Measurements from ENCODE around the gene PARP16. TPM values are rescaled to one million over a fixed set of nuclear protein-coding genes. Genes with fewer than 3 reads are reported as not detected.

Gene PARP16
- total and polyA plus RNA-seq, 2 experiments from 2014 or later, result 3.6 to 4.1 TPM

DNA sequence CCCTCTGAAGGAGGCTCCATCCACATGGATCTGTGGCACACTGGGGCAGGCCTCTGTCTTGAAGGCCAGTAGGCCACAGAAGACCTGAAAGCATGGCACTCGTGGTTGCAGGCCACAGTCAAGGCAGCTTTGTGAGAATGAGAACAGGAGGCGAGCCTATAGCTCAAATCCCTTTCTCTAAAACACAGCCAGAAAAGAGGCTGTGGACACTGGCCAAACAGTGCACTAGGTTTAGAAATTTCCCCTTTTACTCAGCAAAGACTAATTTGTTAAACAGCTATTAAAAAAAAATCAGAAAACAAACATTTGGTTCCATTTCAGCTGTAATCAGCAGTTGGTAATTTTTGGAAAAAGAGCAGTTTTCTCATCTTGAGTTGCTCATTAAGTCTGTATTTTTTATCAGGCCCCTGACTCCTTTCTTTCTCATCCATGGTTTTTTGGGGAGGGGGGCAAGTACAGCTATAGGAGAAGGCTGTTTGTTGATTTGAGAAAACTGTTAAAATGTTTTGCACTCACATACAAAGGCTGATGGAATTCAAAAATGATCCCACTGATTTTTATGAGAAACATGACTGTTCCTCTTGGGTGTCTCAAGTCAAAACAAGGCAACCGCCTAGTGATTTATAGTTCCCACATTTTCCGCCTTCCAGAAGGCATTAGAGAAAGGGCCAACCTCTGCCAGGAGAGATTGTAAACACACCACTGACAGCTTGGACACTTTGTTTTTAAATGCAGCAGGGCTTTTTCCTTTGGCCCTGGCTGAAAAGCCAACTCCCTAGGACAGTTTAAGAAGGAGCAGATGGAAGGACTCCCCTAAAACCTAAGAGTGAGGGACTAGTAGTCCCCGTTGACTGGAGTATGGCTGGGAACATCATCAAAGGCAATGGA lies 28.1 kb downstream of the PARP16 start:
- H4K20me1 ChIP-seq (replicated peaks; ENCODE audit: insufficient read depth), result no peaks in the 10 kb centered on the region
- no peaks in the 10 kb centered on the region for H3K36me3 ChIP-seq (ENCODE audit: insufficient read depth)
- no peak for TF ChIP-seq JUNB (IDR thresholded peaks at IDR 0.05; ENCODE audit: unreplicated experiment)
- no peak for TF ChIP-seq NANOG (IDR thresholded peaks at IDR 0.05; ENCODE audit: borderline replicate concordance)
- TF ChIP-seq, protein P1, sequence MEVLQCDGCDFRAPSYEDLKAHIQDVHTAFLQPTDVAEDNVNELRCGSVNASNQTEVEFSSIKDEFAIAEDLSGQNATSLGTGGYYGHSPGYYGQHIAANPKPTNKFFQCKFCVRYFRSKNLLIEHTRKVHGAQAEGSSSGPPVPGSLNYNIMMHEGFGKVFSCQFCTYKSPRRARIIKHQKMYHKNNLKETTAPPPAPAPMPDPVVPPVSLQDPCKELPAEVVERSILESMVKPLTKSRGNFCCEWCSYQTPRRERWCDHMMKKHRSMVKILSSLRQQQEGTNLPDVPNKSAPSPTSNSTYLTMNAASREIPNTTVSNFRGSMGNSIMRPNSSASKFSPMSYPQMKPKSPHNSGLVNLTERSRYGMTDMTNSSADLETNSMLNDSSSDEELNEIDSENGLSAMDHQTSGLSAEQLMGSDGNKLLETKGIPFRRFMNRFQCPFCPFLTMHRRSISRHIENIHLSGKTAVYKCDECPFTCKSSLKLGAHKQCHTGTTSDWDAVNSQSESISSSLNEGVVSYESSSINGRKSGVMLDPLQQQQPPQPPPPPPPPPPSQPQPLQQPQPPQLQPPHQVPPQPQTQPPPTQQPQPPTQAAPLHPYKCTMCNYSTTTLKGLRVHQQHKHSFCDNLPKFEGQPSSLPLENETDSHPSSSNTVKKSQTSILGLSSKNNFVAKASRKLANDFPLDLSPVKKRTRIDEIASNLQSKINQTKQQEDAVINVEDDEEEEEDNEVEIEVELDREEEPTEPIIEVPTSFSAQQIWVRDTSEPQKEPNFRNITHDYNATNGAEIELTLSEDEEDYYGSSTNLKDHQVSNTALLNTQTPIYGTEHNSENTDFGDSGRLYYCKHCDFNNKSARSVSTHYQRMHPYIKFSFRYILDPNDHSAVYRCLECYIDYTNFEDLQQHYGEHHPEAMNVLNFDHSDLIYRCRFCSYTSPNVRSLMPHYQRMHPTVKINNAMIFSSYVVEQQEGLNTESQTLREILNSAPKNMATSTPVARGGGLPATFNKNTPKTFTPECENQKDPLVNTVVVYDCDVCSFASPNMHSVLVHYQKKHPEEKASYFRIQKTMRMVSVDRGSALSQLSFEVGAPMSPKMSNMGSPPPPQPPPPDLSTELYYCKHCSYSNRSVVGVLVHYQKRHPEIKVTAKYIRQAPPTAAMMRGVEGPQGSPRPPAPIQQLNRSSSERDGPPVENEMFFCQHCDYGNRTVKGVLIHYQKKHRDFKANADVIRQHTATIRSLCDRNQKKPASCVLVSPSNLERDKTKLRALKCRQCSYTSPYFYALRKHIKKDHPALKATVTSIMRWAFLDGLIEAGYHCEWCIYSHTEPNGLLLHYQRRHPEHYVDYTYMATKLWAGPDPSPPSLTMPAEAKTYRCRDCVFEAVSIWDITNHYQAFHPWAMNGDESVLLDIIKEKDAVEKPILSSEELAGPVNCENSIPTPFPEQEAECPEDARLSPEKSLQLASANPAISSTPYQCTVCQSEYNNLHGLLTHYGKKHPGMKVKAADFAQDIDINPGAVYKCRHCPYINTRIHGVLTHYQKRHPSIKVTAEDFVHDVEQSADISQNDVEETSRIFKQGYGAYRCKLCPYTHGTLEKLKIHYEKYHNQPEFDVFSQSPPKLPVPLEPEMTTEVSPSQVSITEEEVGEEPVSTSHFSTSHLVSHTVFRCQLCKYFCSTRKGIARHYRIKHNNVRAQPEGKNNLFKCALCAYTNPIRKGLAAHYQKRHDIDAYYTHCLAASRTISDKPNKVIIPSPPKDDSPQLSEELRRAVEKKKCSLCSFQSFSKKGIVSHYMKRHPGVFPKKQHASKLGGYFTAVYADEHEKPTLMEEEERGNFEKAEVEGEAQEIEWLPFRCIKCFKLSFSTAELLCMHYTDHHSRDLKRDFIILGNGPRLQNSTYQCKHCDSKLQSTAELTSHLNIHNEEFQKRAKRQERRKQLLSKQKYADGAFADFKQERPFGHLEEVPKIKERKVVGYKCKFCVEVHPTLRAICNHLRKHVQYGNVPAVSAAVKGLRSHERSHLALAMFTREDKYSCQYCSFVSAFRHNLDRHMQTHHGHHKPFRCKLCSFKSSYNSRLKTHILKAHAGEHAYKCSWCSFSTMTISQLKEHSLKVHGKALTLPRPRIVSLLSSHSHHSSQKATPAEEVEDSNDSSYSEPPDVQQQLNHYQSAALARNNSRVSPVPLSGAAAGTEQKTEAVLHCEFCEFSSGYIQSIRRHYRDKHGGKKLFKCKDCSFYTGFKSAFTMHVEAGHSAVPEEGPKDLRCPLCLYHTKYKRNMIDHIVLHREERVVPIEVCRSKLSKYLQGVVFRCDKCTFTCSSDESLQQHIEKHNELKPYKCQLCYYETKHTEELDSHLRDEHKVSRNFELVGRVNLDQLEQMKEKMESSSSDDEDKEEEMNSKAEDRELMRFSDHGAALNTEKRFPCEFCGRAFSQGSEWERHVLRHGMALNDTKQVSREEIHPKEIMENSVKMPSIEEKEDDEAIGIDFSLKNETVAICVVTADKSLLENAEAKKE (CRISPR knock-in tag; IDR thresholded peaks at IDR 0.05), result no peak
- no peak for TF ChIP-seq ZNF331 (CRISPR knock-in tag; IDR thresholded peaks at IDR 0.05; ENCODE audit: low read depth)
- no peak for TF ChIP-seq STAT1 (IDR thresholded peaks at IDR 0.05; ENCODE audit: unreplicated experiment)
- TF ChIP-seq EZH2 (IDR thresholded peaks at IDR 0.05; ENCODE audit: low read depth, unreplicated experiment), result no peak
- TF ChIP-seq, protein P2, sequence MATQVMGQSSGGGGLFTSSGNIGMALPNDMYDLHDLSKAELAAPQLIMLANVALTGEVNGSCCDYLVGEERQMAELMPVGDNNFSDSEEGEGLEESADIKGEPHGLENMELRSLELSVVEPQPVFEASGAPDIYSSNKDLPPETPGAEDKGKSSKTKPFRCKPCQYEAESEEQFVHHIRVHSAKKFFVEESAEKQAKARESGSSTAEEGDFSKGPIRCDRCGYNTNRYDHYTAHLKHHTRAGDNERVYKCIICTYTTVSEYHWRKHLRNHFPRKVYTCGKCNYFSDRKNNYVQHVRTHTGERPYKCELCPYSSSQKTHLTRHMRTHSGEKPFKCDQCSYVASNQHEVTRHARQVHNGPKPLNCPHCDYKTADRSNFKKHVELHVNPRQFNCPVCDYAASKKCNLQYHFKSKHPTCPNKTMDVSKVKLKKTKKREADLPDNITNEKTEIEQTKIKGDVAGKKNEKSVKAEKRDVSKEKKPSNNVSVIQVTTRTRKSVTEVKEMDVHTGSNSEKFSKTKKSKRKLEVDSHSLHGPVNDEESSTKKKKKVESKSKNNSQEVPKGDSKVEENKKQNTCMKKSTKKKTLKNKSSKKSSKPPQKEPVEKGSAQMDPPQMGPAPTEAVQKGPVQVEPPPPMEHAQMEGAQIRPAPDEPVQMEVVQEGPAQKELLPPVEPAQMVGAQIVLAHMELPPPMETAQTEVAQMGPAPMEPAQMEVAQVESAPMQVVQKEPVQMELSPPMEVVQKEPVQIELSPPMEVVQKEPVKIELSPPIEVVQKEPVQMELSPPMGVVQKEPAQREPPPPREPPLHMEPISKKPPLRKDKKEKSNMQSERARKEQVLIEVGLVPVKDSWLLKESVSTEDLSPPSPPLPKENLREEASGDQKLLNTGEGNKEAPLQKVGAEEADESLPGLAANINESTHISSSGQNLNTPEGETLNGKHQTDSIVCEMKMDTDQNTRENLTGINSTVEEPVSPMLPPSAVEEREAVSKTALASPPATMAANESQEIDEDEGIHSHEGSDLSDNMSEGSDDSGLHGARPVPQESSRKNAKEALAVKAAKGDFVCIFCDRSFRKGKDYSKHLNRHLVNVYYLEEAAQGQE (IDR thresholded peaks at IDR 0.05; ENCODE audit: unreplicated experiment), result no peak
- TF ChIP-seq, protein P3, sequence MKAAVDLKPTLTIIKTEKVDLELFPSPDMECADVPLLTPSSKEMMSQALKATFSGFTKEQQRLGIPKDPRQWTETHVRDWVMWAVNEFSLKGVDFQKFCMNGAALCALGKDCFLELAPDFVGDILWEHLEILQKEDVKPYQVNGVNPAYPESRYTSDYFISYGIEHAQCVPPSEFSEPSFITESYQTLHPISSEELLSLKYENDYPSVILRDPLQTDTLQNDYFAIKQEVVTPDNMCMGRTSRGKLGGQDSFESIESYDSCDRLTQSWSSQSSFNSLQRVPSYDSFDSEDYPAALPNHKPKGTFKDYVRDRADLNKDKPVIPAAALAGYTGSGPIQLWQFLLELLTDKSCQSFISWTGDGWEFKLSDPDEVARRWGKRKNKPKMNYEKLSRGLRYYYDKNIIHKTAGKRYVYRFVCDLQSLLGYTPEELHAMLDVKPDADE (IDR thresholded peaks at IDR 0.05), result no peak
- TF ChIP-seq CREB1 (CRISPR knock-in tag; IDR thresholded peaks at IDR 0.05; ENCODE audit: low read depth), result no peak
- TF ChIP-seq ZNF114 (CRISPR knock-in tag; IDR thresholded peaks at IDR 0.05), result no peak
- no peak for TF ChIP-seq POLR2AphosphoS5 (IDR thresholded peaks at IDR 0.05; ENCODE audit: low read depth)
- no peak for TF ChIP-seq EZH2phosphoT487 (IDR thresholded peaks at IDR 0.05; ENCODE audit: unreplicated experiment)
- TF ChIP-seq, protein P4, sequence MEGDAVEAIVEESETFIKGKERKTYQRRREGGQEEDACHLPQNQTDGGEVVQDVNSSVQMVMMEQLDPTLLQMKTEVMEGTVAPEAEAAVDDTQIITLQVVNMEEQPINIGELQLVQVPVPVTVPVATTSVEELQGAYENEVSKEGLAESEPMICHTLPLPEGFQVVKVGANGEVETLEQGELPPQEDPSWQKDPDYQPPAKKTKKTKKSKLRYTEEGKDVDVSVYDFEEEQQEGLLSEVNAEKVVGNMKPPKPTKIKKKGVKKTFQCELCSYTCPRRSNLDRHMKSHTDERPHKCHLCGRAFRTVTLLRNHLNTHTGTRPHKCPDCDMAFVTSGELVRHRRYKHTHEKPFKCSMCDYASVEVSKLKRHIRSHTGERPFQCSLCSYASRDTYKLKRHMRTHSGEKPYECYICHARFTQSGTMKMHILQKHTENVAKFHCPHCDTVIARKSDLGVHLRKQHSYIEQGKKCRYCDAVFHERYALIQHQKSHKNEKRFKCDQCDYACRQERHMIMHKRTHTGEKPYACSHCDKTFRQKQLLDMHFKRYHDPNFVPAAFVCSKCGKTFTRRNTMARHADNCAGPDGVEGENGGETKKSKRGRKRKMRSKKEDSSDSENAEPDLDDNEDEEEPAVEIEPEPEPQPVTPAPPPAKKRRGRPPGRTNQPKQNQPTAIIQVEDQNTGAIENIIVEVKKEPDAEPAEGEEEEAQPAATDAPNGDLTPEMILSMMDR (conservative IDR thresholded peaks at IDR 0.05; ENCODE audit: low read depth in 2 of 2), result no peak
- 0 out of 2 replicates have a peak, but pooled peaks cover 4% of the 10 kb centered on the region for H3K9me2 ChIP-seq (ENCODE audit: insufficient read depth)
- H2AFZ ChIP-seq, result no peak overlapping the region
- H3K9me3 Mint-ChIP-seq, result no peaks in the 10 kb centered on the region
- H3K4me1 ChIP-seq (ENCODE audit: insufficient read depth), result no peaks in the 10 kb centered on the region; the same call in 1 of the 2 replicates
- H3K4me3 ChIP-seq, result no peak overlapping the region
- ATAC-seq (no peak), DNase-seq (ENCODE audit: low spot score) (no peak)
- no peak overlapping the region for H3K27ac Mint-ChIP-seq
- no peaks in the 10 kb centered on the region for H3F3A ChIP-seq (replicated peaks; ENCODE audit: low read depth)
- no peak overlapping the region for H3K4me3 Mint-ChIP-seq
- no peaks in the 10 kb centered on the region for H3K27me3 Mint-ChIP-seq (ENCODE audit: insufficient read depth, low read depth, poor library complexity)
- H3K27ac ChIP-seq (ENCODE audit: low read depth), result no peak overlapping the region; the same call in 1 of the 2 replicates
- no peaks in the 10 kb centered on the region for H3K27me3 ChIP-seq (ENCODE audit: insufficient read depth)
- no peaks in the 10 kb centered on the region for H3K79me2 ChIP-seq (replicated peaks; ENCODE audit: insufficient read depth)
- no peaks in the 10 kb centered on the region for H3K4me1 Mint-ChIP-seq
- H3K4me2 ChIP-seq, result no peak overlapping the region
- no peaks in the 10 kb centered on the region; the same call in 2 of the 3 replicates for H3K36me3 Mint-ChIP-seq (ENCODE audit: low read depth)
